Measurements from ENCODE around the gene MCM5.

Gene MCM5

DNA sequence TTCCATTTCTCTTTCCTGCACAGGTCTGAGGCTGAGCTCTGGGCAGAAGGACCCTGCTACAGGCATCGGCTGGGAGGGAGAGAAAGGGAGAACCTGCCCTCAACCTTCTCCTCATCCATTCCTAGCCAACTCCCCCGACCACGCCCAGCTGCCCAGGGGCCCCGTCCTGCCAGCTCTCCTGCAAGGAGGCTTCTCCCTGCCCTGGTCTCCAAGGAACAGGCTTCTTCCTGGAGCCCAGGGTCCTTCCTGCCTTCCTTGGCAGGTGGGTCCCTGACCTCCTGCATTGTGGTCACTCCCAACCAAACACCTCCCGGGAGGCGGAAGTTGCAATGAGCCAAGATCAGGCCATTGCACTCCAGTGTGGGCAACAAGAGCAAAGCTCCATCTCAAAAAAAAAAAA lies 31.6 kb upstream of the MCM5 start:
- TF ChIP-seq CREB1 (IDR thresholded peaks at IDR 0.05; ENCODE audit: low read depth): no peak
- no peak for TF ChIP-seq ZBTB7A (IDR thresholded peaks at IDR 0.05; ENCODE audit: low read depth)
- no peak for TF ChIP-seq TAF1 (IDR thresholded peaks at IDR 0.05; ENCODE audit: low read depth)
- no peak for TF ChIP-seq CEBPB (IDR thresholded peaks at IDR 0.05)
- no peak for TF ChIP-seq TEAD4 (IDR thresholded peaks at IDR 0.05)
- TF ChIP-seq EGR1 (IDR thresholded peaks at IDR 0.05): no peak
- no peak for TF ChIP-seq FOXM1 (IDR thresholded peaks at IDR 0.05; ENCODE audit: borderline replicate concordance, low read depth)
- TF ChIP-seq, protein P1, sequence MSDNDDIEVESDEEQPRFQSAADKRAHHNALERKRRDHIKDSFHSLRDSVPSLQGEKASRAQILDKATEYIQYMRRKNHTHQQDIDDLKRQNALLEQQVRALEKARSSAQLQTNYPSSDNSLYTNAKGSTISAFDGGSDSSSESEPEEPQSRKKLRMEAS (IDR thresholded peaks at IDR 0.05): no peak
- TF ChIP-seq, protein P2, sequence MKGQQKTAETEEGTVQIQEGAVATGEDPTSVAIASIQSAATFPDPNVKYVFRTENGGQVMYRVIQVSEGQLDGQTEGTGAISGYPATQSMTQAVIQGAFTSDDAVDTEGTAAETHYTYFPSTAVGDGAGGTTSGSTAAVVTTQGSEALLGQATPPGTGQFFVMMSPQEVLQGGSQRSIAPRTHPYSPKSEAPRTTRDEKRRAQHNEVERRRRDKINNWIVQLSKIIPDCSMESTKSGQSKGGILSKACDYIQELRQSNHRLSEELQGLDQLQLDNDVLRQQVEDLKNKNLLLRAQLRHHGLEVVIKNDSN (IDR thresholded peaks at IDR 0.05): no peak
- TF ChIP-seq RAD21 (IDR thresholded peaks at IDR 0.05; ENCODE audit: low read depth): no peak
- TF ChIP-seq TCF12 (IDR thresholded peaks at IDR 0.05; ENCODE audit: low read depth): no peak
- TF ChIP-seq NFIC (IDR thresholded peaks at IDR 0.05): no peak
- TF ChIP-seq EP300 (IDR thresholded peaks at IDR 0.05; ENCODE audit: borderline replicate concordance): no peak

DNA sequence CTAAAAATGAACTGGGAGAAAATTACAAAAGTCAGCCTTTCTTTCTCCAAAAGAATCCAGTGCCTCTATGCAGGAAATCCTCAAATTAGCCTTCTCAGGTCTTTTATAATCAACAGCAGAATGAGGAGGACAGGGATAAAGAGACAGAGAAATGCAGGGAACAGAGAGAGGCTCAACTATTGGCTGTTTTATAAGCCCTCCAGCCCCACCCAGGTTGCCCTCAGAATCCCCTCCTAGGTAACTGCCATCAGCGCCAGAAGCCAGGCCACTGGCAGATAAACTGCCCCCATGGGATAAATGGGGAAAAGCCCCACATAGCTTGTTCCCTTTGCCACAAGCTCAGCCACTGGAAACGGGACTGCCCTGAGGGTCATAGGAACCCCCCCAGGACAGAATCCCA lies 29.9 kb upstream of the MCM5 start:
- TF ChIP-seq FOXM1 (IDR thresholded peaks at IDR 0.05; ENCODE audit: borderline replicate concordance, low read depth) (no peak), RAD21 (IDR thresholded peaks at IDR 0.05; ENCODE audit: low read depth) (no peak), NFIC (IDR thresholded peaks at IDR 0.05) (no peak), YY1 (IDR thresholded peaks at IDR 0.05; ENCODE audit: low read depth) (no peak), CEBPB (IDR thresholded peaks at IDR 0.05) (no peak), EP300 (IDR thresholded peaks at IDR 0.05; ENCODE audit: borderline replicate concordance) (no peak), EGR1 (IDR thresholded peaks at IDR 0.05) (no peak), TCF12 (IDR thresholded peaks at IDR 0.05; ENCODE audit: low read depth) (no peak), CREB1 (IDR thresholded peaks at IDR 0.05; ENCODE audit: low read depth) (no peak), ZBTB7A (IDR thresholded peaks at IDR 0.05; ENCODE audit: low read depth) (no peak), TEAD4 (IDR thresholded peaks at IDR 0.05) (no peak), TAF1 (IDR thresholded peaks at IDR 0.05; ENCODE audit: low read depth) (no peak)
- TF ChIP-seq, protein P2 (IDR thresholded peaks at IDR 0.05): no peak
- TF ChIP-seq, protein P1 (IDR thresholded peaks at IDR 0.05): no peak
- TF ChIP-seq, protein P3, sequence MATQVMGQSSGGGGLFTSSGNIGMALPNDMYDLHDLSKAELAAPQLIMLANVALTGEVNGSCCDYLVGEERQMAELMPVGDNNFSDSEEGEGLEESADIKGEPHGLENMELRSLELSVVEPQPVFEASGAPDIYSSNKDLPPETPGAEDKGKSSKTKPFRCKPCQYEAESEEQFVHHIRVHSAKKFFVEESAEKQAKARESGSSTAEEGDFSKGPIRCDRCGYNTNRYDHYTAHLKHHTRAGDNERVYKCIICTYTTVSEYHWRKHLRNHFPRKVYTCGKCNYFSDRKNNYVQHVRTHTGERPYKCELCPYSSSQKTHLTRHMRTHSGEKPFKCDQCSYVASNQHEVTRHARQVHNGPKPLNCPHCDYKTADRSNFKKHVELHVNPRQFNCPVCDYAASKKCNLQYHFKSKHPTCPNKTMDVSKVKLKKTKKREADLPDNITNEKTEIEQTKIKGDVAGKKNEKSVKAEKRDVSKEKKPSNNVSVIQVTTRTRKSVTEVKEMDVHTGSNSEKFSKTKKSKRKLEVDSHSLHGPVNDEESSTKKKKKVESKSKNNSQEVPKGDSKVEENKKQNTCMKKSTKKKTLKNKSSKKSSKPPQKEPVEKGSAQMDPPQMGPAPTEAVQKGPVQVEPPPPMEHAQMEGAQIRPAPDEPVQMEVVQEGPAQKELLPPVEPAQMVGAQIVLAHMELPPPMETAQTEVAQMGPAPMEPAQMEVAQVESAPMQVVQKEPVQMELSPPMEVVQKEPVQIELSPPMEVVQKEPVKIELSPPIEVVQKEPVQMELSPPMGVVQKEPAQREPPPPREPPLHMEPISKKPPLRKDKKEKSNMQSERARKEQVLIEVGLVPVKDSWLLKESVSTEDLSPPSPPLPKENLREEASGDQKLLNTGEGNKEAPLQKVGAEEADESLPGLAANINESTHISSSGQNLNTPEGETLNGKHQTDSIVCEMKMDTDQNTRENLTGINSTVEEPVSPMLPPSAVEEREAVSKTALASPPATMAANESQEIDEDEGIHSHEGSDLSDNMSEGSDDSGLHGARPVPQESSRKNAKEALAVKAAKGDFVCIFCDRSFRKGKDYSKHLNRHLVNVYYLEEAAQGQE (IDR thresholded peaks at IDR 0.05; ENCODE audit: low read depth): no peak

DNA sequence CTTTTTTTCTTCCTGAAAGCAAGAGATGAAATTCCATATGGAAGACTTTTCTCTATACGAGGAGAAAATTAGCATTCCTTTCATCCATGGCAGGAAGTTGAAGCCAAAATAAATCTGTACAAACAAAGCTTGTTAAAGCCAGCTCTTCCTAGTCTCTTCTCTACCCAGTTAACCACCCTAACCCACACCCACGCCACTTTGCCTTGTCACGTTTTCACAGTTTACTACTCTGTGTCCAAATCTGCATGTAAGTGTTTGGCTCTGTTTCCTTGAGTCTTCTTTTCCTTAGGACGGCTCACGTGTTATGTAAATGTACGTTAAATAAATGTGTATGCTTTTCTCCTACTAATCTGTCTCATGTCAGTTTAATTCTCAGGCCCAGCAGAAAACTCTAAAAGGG lies 26.2 kb upstream of the MCM5 start:
- TF ChIP-seq, protein P1 (IDR thresholded peaks at IDR 0.05): no peak
- TF ChIP-seq CEBPB (IDR thresholded peaks at IDR 0.05) (no peak), FOXM1 (IDR thresholded peaks at IDR 0.05; ENCODE audit: borderline replicate concordance, low read depth) (no peak), YY1 (IDR thresholded peaks at IDR 0.05; ENCODE audit: low read depth) (no peak), TAF1 (IDR thresholded peaks at IDR 0.05; ENCODE audit: low read depth) (no peak), TCF12 (IDR thresholded peaks at IDR 0.05; ENCODE audit: low read depth) (no peak), NFIC (IDR thresholded peaks at IDR 0.05) (no peak), EGR1 (IDR thresholded peaks at IDR 0.05) (no peak), EP300 (IDR thresholded peaks at IDR 0.05; ENCODE audit: borderline replicate concordance) (no peak), RAD21 (IDR thresholded peaks at IDR 0.05; ENCODE audit: low read depth) (no peak), TEAD4 (IDR thresholded peaks at IDR 0.05) (no peak), CREB1 (IDR thresholded peaks at IDR 0.05; ENCODE audit: low read depth) (no peak), ZBTB7A (IDR thresholded peaks at IDR 0.05; ENCODE audit: low read depth) (no peak)
- TF ChIP-seq, protein P2 (IDR thresholded peaks at IDR 0.05): no peak
- TF ChIP-seq, protein P3 (IDR thresholded peaks at IDR 0.05; ENCODE audit: low read depth): no peak

DNA sequence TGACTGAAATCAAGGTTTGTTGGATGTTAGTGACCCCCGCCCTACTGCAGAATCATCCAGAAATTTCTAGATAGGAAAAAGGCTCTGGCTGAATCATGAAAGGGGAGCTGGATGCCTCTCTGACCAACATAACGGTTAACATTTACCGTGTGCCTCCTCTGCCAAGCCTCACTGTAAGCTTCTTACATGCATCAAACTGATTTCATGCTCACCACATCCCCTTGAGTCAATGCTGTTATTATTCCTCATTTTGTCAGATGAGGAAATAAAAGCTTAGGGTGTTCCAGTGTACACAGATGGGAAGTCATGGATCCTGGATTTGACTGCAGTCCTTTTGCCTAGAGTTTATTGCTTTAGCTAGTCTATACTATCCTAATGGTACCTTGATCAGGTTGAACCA lies 24.9 kb upstream of the MCM5 start:
- TF ChIP-seq TCF12 (IDR thresholded peaks at IDR 0.05; ENCODE audit: low read depth) (no peak), EP300 (IDR thresholded peaks at IDR 0.05; ENCODE audit: borderline replicate concordance) (no peak), EGR1 (IDR thresholded peaks at IDR 0.05) (no peak), ZBTB7A (IDR thresholded peaks at IDR 0.05; ENCODE audit: low read depth) (no peak), CREB1 (IDR thresholded peaks at IDR 0.05; ENCODE audit: low read depth) (no peak), YY1 (IDR thresholded peaks at IDR 0.05; ENCODE audit: low read depth) (no peak), TEAD4 (IDR thresholded peaks at IDR 0.05) (no peak), NFIC (IDR thresholded peaks at IDR 0.05) (no peak), RAD21 (IDR thresholded peaks at IDR 0.05; ENCODE audit: low read depth) (no peak), FOXM1 (IDR thresholded peaks at IDR 0.05; ENCODE audit: borderline replicate concordance, low read depth) (no peak), TAF1 (IDR thresholded peaks at IDR 0.05; ENCODE audit: low read depth) (no peak), CEBPB (IDR thresholded peaks at IDR 0.05) (no peak)
- TF ChIP-seq, protein P3 (IDR thresholded peaks at IDR 0.05; ENCODE audit: low read depth): no peak
- TF ChIP-seq, protein P1 (IDR thresholded peaks at IDR 0.05): no peak
- TF ChIP-seq, protein P2 (IDR thresholded peaks at IDR 0.05): no peak

Measured in Ishikawa (cell line).